GM18909 (cell line): Measurements from ENCODE around the gene B3GAT3.
"Not testable (repeated sequence)": the region's sequence is repeated elsewhere in the genome, so short reads cannot be mapped to it uniquely, and the experiment has no call there.

ENCODE experiments used
- ATAC-seq: cut with Tn5 transposase; IDR thresholded peaks from one replicate; pipeline ENCODE4 v1.9.1; 2021; ENCODE audit warnings: mild to moderate bottlenecking; ENCODE audit not compliant: unreplicated experiment, poor library complexity

B3GAT3 gene

GRCh38 chr11:62585356-62585755, 36.4 kb downstream of the B3GAT3 start:
- not testable (repeated sequence) for ATAC-seq

- ATAC-seq = not testable (repeated sequence)
These were observed 40.1 kb downstream of the B3GAT3 start for GRCh38 chr11:62581735-62582134.

GRCh38 chr11:62580959-62581715, 40.6 kb downstream of the B3GAT3 start:
- ATAC-seq = no peak

- ATAC-seq = no peak
These were observed 42.5 kb downstream of the B3GAT3 start for GRCh38 chr11:62579252-62579651.

- ATAC-seq = no peak
These were observed 43.2 kb downstream of the B3GAT3 start for GRCh38 chr11:62578541-62578940.

GRCh38 chr11:62577046-62577714, 44.6 kb downstream of the B3GAT3 start:
- ATAC-seq = no peak

- no peak for ATAC-seq
These were observed 45.9 kb downstream of the B3GAT3 start for GRCh38 chr11:62575837-62576236.

- no peak for ATAC-seq
These were observed 46.6 kb downstream of the B3GAT3 start for GRCh38 chr11:62575156-62575555.

- ATAC-seq = peak; percentile 17
These were observed 47.3 kb downstream of the B3GAT3 start for GRCh38 chr11:62574363-62575071.

- peak; percentile 92 for ATAC-seq
These were observed 48.0 kb downstream of the B3GAT3 start, which contains the start of gene EEF1G for GRCh38 chr11:62573592-62574362. EEF1G (minus strand) TSS chr11:62573891; CDS start chr11:62573842, 49 bp downstream.

GRCh38 chr11:62573006-62573591, 48.7 kb downstream of the B3GAT3 start:
- no peak for ATAC-seq

GRCh38 chr11:62572431-62572830, 49.4 kb downstream of the B3GAT3 start:
- no peak for ATAC-seq

GRCh38 chr11:62571493-62571892, 50.3 kb downstream of the B3GAT3 start:
- ATAC-seq = not testable (repeated sequence)

GRCh38 chr11:62570903-62571302, 50.9 kb downstream of the B3GAT3 start:
- ATAC-seq = not testable (repeated sequence)

- no peak for ATAC-seq
These were observed 52.2 kb downstream of the B3GAT3 start for GRCh38 chr11:62569611-62570010.

- no peak for ATAC-seq
These were observed 54.7 kb downstream of the B3GAT3 start for GRCh38 chr11:62567018-62567633.

GRCh38 chr11:62566247-62566646, 55.5 kb downstream of the B3GAT3 start:
- no peak for ATAC-seq
